Right atrium auricular region (tissue), 2 donors: ENCODE measurements around the gene SNX2. TPM values are rescaled to one million over a fixed set of nuclear protein-coding genes. Genes with fewer than 3 reads are reported as not detected.

Experiments
- DNase-seq: peaks from one replicate; pipeline ENCODE4 v3.0.0-alpha.2; 2019; ENCODE audit warnings: low spot score
- H3K27ac ChIP-seq, 2 donors: fragments of 200-600 bp; sonication (generic); 1 replicate in 1 of 2; 2 replicates in 1 of 2; pipeline ENCODE4 v1.5.1; 2016 to 2019
- H3K27me3 ChIP-seq, 2 donors: fragments of 200-600 bp; sonication (generic); one replicate each; pipeline versions ENCODE4 v1.5.1 to v1.6.0; 2017 to 2019
- H3K36me3 ChIP-seq: fragments of 200-600 bp; sonication (generic); one replicate; pipeline ENCODE4 v1.5.1; 2016
- H3K4me1 ChIP-seq, 2 donors: fragments of 200-600 bp; sonication (generic); one replicate each; pipeline versions ENCODE4 v1.5.1 to v1.6.0; 2017 to 2019
- H3K4me3 ChIP-seq, 2 donors: fragments of 200-600 bp; sonication (generic); 1 replicate in 1 of 2; 2 replicates in 1 of 2; pipeline ENCODE4 v1.5.1; 2017 to 2019; ENCODE audit warnings: mild to moderate bottlenecking in 1 of 2, moderate library complexity in 1 of 2
- H3K9me3 ChIP-seq, 2 donors: fragments of 200-600 bp; sonication (generic); one replicate each; pipeline ENCODE4 v1.5.1; 2019
- CTCF ChIP-seq, 2 donors: fragments of 200-600 bp; sonication (generic); IDR thresholded peaks; one replicate each; pipeline ENCODE4 v1.5.1; 2019; ENCODE audit warnings: antibody characterized with exemption in 2 of 2
- total RNA-seq, 2 donors: library from RNA; depleted of rRNA; stranded (reverse); fragments of >200 nt; gene quantifications; one replicate each; pipeline ENCODE4 v1.1.0, GENCODE V29; 2016

SNX2 gene
- total RNA-seq, 2 donors from 2014 or later: 27.4 to 27.7 TPM

- Histone ChIP-seq H3K4me3 (no peak overlapping the region), H3K9me3 (no peaks in the 10 kb centered on the region)
- no peak for TF ChIP-seq CTCF (IDR thresholded peaks at IDR 0.05)
Measured at GRCh38 chr5:122864842-122865241, 90.0 kb downstream of the SNX2 start.

GRCh38 chr5:122870219-122870856 lies 95.5 kb downstream of the SNX2 start:
- Histone ChIP-seq H3K9me3 (no peaks in the 10 kb centered on the region), H3K4me3 (no peak overlapping the region), H3K4me1 (peaks cover 0 to 6% of the 10 kb centered on the region in 2 donors), H3K36me3 (no peaks in the 10 kb centered on the region), H3K27me3 (no peaks in the 10 kb centered on the region), H3K27ac (no peak overlapping the region)
- no peak for TF ChIP-seq CTCF (IDR thresholded peaks at IDR 0.05)
- DNase-seq: no peak

More at GRCh38 chr5:122864842-122865241, 90.0 kb downstream of the SNX2 start:
- Histone ChIP-seq H3K27me3 (no peaks in the 10 kb centered on the region), H3K4me1 (no peaks in the 10 kb centered on the region), H3K27ac (no peak overlapping the region), H3K36me3 (no peaks in the 10 kb centered on the region)
- DNase-seq: no peak

GRCh38 chr5:122871661-122872060 lies 96.8 kb downstream of the SNX2 start:
- H3K4me3 ChIP-seq: no peak overlapping the region
- DNase-seq: no peak
- no peak overlapping the region for H3K27ac ChIP-seq
- H3K9me3 ChIP-seq: no peaks in the 10 kb centered on the region
- H3K36me3 ChIP-seq: no peaks in the 10 kb centered on the region
- no peaks in the 10 kb centered on the region for H3K27me3 ChIP-seq
- H3K4me1 ChIP-seq: peaks cover 0 to 6% of the 10 kb centered on the region in 2 donors
- TF ChIP-seq CTCF (IDR thresholded peaks at IDR 0.05): no peak

GRCh38 chr5:122874179-122874875 lies 99.4 kb downstream of the SNX2 start:
- TF ChIP-seq CTCF (IDR thresholded peaks at IDR 0.05): no peak
- Histone ChIP-seq H3K4me3 (no peak overlapping the region), H3K27ac (no peak overlapping the region), H3K36me3 (no peaks in the 10 kb centered on the region), H3K9me3 (no peaks in the 10 kb centered on the region), H3K4me1 (peaks cover 0 to 6% of the 10 kb centered on the region in 2 donors), H3K27me3 (no peaks in the 10 kb centered on the region)
- no peak for DNase-seq

GRCh38 chr5:122877518-122877917 lies 102.6 kb downstream of the SNX2 start:
- Histone ChIP-seq H3K9me3 (no peaks in the 10 kb centered on the region), H3K27me3 (no peaks in the 10 kb centered on the region), H3K36me3 (no peaks in the 10 kb centered on the region), H3K4me3 (no peak overlapping the region), H3K4me1 (peaks cover 0 to 14% of the 10 kb centered on the region in 2 donors), H3K27ac (no peak overlapping the region)
- TF ChIP-seq CTCF (IDR thresholded peaks at IDR 0.05): no peak
- DNase-seq: no peak
